Measurements from ENCODE around the gene CHCHD3.

Gene CHCHD3

DNA sequence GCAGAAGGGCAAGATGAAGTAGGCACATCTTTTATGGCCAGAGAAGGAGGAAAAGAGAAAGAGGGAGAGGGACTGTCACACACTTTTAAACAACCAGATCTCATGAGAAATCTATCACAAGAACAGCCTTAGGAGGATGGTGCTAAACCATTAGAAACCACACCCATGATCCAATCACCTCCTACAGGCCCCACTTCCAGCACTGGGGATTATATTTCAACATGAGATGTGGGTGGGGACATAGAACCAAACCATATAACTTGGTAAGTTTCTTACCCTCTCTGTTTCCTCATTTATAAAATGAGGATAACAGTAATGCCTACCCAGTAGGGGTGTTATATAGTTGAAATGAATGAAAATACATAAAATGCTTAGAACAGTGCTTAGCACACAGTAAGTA, 66.0 kb downstream of the CHCHD3 start:
- Mint-ChIP-seq H3K27ac (no peak overlapping the region), H3K36me3 (ENCODE audit: low read depth) (peaks cover 16% of the 10 kb centered on the region), H3K9me3 (no peaks in the 10 kb centered on the region), H3K4me3 (no peak overlapping the region), H3K4me1 (no peaks in the 10 kb centered on the region), H3K27me3 (ENCODE audit: low read depth) (no peaks in the 10 kb centered on the region)
- TF ChIP-seq, protein P1, sequence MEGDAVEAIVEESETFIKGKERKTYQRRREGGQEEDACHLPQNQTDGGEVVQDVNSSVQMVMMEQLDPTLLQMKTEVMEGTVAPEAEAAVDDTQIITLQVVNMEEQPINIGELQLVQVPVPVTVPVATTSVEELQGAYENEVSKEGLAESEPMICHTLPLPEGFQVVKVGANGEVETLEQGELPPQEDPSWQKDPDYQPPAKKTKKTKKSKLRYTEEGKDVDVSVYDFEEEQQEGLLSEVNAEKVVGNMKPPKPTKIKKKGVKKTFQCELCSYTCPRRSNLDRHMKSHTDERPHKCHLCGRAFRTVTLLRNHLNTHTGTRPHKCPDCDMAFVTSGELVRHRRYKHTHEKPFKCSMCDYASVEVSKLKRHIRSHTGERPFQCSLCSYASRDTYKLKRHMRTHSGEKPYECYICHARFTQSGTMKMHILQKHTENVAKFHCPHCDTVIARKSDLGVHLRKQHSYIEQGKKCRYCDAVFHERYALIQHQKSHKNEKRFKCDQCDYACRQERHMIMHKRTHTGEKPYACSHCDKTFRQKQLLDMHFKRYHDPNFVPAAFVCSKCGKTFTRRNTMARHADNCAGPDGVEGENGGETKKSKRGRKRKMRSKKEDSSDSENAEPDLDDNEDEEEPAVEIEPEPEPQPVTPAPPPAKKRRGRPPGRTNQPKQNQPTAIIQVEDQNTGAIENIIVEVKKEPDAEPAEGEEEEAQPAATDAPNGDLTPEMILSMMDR (IDR thresholded peaks at IDR 0.05; ENCODE audit: unreplicated experiment in 3 of 3), result no peak

DNA sequence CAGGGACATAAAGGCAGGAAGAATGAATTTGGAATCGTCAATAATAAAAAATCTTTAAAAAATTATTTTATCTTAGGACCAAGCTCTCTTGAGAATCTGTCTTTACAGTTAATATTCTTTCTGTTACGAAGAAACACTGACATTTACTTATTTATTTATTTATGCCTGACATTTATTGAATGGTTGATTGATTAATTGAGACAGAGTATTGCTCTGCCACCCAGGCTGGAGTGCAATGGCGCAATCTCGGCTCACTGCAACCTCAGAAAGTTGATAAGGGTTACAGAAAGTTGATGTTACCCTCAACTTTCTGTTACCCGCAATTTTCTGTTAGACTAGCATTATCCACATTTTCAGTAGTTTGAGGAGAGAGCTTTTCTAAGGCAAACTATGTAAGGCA, 70.1 kb downstream of the CHCHD3 start:
- TF ChIP-seq, protein P1 (IDR thresholded peaks at IDR 0.05; ENCODE audit: unreplicated experiment in 3 of 3), result no peak
- no peak overlapping the region for H3K27ac Mint-ChIP-seq
- no peak overlapping the region for H3K4me3 Mint-ChIP-seq
- no peaks in the 10 kb centered on the region for H3K9me3 Mint-ChIP-seq
- no peaks in the 10 kb centered on the region for H3K4me1 Mint-ChIP-seq
- H3K36me3 Mint-ChIP-seq (ENCODE audit: low read depth), result peaks cover 4% of the 10 kb centered on the region
- H3K27me3 Mint-ChIP-seq (ENCODE audit: low read depth), result no peaks in the 10 kb centered on the region

DNA sequence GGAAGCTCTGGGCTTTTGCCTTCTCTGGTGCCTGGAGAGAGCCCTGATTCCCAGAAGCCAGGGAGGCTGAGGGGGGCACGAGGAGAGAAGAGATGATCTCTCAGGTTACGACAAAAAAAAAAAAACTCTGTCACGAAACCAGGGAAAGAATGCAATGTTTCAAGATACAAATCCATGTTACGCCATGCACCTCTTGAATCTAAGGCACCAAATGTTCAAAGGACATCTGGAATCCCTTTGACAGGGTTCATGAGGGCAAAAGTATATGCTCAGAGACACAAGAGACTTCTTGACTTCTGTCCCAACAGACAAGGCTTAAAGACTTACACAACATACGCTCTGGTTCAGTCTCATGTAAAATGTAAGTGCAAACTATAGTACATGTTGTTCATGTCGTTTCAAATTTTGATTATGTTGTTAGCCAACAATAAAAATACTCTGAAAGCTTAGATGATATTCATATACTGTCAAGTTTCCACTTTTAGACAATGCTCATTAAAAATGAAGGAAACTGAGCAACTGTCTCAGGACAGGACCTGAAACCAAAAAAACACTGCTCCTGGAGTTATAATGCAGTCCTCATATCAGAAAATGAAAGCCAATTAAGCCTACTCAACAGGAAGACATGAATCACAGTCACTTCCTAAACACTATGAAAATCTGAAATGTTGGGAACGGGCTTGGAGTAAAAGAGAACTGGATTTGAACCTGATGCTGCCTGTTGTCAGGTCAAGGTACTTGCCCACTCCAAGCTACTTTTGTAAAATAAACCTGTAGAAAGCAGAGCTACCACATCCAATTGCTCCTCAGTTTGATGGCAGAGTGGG, 72.3 kb downstream of the CHCHD3 start:
- H3K36me3 Mint-ChIP-seq (ENCODE audit: low read depth), result peaks cover under 1% of the 10 kb centered on the region
- no peaks in the 10 kb centered on the region for H3K27me3 Mint-ChIP-seq (ENCODE audit: low read depth)

DNA sequence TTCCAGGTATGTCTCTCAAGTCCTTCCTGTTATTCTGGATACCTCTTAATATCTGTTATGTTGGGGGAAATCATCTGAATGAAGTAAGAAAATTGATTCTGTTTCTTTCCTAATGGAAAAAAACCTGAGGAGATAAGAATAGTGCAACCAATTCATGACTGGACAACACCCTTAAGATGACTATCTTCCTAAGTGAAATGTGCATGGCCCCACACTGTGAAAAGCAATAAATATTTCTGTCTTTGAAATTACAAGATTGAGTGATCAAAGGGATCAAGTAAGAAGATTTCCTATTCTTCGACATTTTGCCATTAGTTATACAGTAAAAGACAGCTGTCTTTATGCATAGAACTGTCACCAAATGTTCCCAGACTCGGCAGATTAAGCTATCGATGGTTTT, 73.9 kb downstream of the CHCHD3 start:
- TF ChIP-seq, protein P1 (IDR thresholded peaks at IDR 0.05; ENCODE audit: unreplicated experiment in 3 of 3), result no peak
- Mint-ChIP-seq H3K9me3 (no peaks in the 10 kb centered on the region), H3K36me3 (ENCODE audit: low read depth) (peaks cover 7% of the 10 kb centered on the region), H3K27ac (no peak overlapping the region), H3K27me3 (ENCODE audit: low read depth) (no peaks in the 10 kb centered on the region), H3K4me3 (no peak overlapping the region), H3K4me1 (peaks cover 6% of the 10 kb centered on the region)

More for the DNA sequence above, 72.3 kb downstream of the CHCHD3 start:
- Mint-ChIP-seq H3K4me3 (no peak overlapping the region), H3K4me1 (no peaks in the 10 kb centered on the region), H3K27ac (no peak overlapping the region), H3K9me3 (no peaks in the 10 kb centered on the region)
- TF ChIP-seq, protein P1 (IDR thresholded peaks at IDR 0.05; ENCODE audit: unreplicated experiment in 3 of 3), result no peak

DNA sequence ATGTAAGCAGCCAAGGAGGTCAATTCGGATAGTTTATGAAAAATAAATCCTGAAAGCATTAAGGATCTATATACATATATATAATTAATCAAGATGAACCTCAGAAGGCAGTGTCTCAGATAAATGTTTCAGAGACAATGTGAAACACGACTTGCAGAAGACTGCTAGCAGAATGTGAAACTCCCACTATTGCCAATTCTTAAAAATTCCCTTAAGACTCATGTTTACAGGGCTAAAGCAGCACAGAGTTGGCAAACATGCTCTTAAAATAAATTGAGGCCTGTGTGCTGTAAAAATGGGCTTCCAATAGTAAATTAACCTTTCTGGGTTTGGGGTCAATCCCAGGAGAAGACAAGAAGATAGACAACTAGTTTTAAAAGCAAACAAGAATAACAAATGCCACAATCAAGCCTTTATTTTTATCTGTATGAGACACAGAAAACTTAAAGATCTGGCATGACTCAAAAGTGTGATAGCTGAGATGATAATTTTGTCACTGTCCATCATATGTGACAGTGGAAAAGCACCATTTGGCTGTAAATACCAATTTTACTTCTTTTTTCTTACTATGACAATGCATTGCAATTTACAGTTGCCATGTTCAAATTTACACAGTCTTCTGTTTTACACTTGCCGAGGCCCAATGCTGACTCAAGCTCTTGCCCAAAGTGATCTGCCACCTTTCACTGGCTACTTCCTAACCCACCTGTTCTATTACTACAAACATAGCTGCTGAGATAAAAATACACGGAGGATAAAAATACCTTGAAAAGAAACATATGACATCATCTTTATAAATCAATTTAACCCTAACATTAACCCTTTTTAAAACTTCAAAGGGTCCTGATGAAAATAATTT, 78.6 kb downstream of the CHCHD3 start:
- H3K4me1 Mint-ChIP-seq, result peaks cover 16% of the 10 kb centered on the region
- peaks cover 7% of the 10 kb centered on the region for H3K36me3 Mint-ChIP-seq (ENCODE audit: low read depth)
- no peak overlapping the region for H3K27ac Mint-ChIP-seq
- no peaks in the 10 kb centered on the region for H3K9me3 Mint-ChIP-seq
- H3K4me3 Mint-ChIP-seq, result no peak overlapping the region
- TF ChIP-seq, protein P1 (IDR thresholded peaks at IDR 0.05; ENCODE audit: unreplicated experiment in 3 of 3), result no peak
- H3K27me3 Mint-ChIP-seq (ENCODE audit: low read depth), result no peaks in the 10 kb centered on the region

Measured in nephron (organoid).